Stimulated activated CD4-positive, alpha-beta T cell treated with anti-CD3 and anti-CD28 coated beads, Interleukin-4, amount 100 ng/mL, for 24 hours (primary cell): ENCODE results near the gene CPD.
A peak's percentile ranks its signal among the peaks of the same experiment; 100 is the strongest.
"Not testable (repeated sequence)": the region's sequence is repeated elsewhere in the genome, so short reads cannot be mapped to it uniquely, and the experiment has no call there.

ENCODE experiments used
- DNase-seq: peaks from one replicate; pipeline ENCODE4 v3.0.0-alpha.2; 2020

CPD gene

GRCh38 chr17:30378825-30379302, at the start of gene CPD:
Gene CPD (plus strand): TSS chr17:30378927. CDS start chr17:30378981, 54 bp downstream.
- DNase-seq = peak; percentile 97

GRCh38 chr17:30332057-30332542, 46.6 kb upstream of the CPD start:
- peak; percentile 67 for DNase-seq

- DNase-seq = no peak
These were observed 45.0 kb upstream of the CPD start, which contains the start of gene TMIGD1 for GRCh38 chr17:30333503-30334360. Gene TMIGD1 (minus strand): TSS chr17:30334057. CDS start chr17:30332133, 1,924 bp downstream.

GRCh38 chr17:30334421-30334820, 44.3 kb upstream of the CPD start:
- DNase-seq = no peak

GRCh38 chr17:30336369-30337171, 42.2 kb upstream of the CPD start:
- peak; percentile 72 for DNase-seq

- DNase-seq = no peak
These were observed 41.2 kb upstream of the CPD start for GRCh38 chr17:30337393-30337999.

GRCh38 chr17:30339086-30339485, 39.6 kb upstream of the CPD start:
- no peak for DNase-seq

- DNase-seq = no peak
These were observed 37.8 kb upstream of the CPD start for GRCh38 chr17:30340801-30341356.

GRCh38 chr17:30341703-30342249, 37.0 kb upstream of the CPD start:
- DNase-seq = no peak

- DNase-seq = not testable (repeated sequence)
These were observed 35.5 kb upstream of the CPD start for GRCh38 chr17:30343244-30343643.

GRCh38 chr17:30343796-30344195, 34.9 kb upstream of the CPD start:
- no peak for DNase-seq

GRCh38 chr17:30344283-30345088, 34.2 kb upstream of the CPD start:
- DNase-seq = no peak

- DNase-seq = no peak
These were observed 33.7 kb upstream of the CPD start for GRCh38 chr17:30345089-30345433.

- DNase-seq = peak; percentile 31
These were observed 33.1 kb upstream of the CPD start for GRCh38 chr17:30345527-30346075.

GRCh38 chr17:30346221-30346795, 32.4 kb upstream of the CPD start:
- no peak for DNase-seq

- DNase-seq = no peak
These were observed 31.2 kb upstream of the CPD start for GRCh38 chr17:30347488-30347887.

GRCh38 chr17:30349252-30349651, 29.5 kb upstream of the CPD start:
- no peak for DNase-seq

GRCh38 chr17:30351263-30351662, 27.5 kb upstream of the CPD start:
- not testable (repeated sequence) for DNase-seq

GRCh38 chr17:30351735-30352134, 27.0 kb upstream of the CPD start:
- no peak for DNase-seq

- no peak for DNase-seq
These were observed 26.4 kb upstream of the CPD start for GRCh38 chr17:30352240-30352814.

- no peak for DNase-seq
These were observed 24.0 kb upstream of the CPD start for GRCh38 chr17:30354701-30355100.
